HEK293T (cell line): ENCODE data around the gene NT5DC4.

Source experiments
- CTCF ChIA-PET: fragments of 350-600 bp; formaldehyde crosslinking; extraction: SDS; loops from one replicate; lab custom pipeline; 2021; ENCODE audit warnings: antibody characterized with exemption, inconsistent platforms; lab: Yijun Ruan, JAX
- POLR2A ChIA-PET: fragments of 350-600 bp; formaldehyde crosslinking; extraction: SDS; loops from one replicate; lab custom pipeline; 2020; ENCODE audit warnings: antibody characterized with exemption, inconsistent platforms; lab: Yijun Ruan, JAX
- DNase-seq: peaks from one replicate; pipeline ENCODE4 v3.0.0; 2012; ENCODE audit warnings: mixed read lengths; ENCODE audit errors: extremely low spot score
- ARNT ChIP-seq: fragments of 450-650 bp; IDR thresholded peaks from 2 replicates; pipeline ENCODE4 v1.6.1; 2017; ENCODE audit warnings: mild to moderate bottlenecking
- BHLHE40 ChIP-seq: fragments of 450-650 bp; IDR thresholded peaks from 2 replicates; pipeline ENCODE4 v1.6.1; 2016; ENCODE audit warnings: mild to moderate bottlenecking, moderate library complexity, borderline replicate concordance
- CTBP1 ChIP-seq: fragments of 450-650 bp; IDR thresholded peaks from 2 replicates; pipeline ENCODE4 v1.6.1; 2016; ENCODE audit warnings: borderline replicate concordance
- ELF4 ChIP-seq: fragments of 450-650 bp; IDR thresholded peaks from 2 replicates; pipeline ENCODE4 v1.6.1; 2017; ENCODE audit warnings: antibody characterized with exemption
- FOXA1 ChIP-seq: fragments of 450-650 bp; IDR thresholded peaks from 2 replicates; pipeline ENCODE4 v1.6.1; 2016; ENCODE audit warnings: mild to moderate bottlenecking
- FOXK2 ChIP-seq: fragments of 450-650 bp; IDR thresholded peaks from 2 replicates; pipeline ENCODE4 v1.6.1; 2016; ENCODE audit warnings: mild to moderate bottlenecking
- FOXM1 ChIP-seq: fragments of 450-650 bp; IDR thresholded peaks from 2 replicates; pipeline ENCODE4 v1.6.1; 2017; ENCODE audit warnings: mild to moderate bottlenecking, borderline replicate concordance
- HDGF ChIP-seq: fragments of 450-650 bp; IDR thresholded peaks from 2 replicates; pipeline ENCODE4 v1.6.1; 2017; ENCODE audit warnings: antibody characterized with exemption, borderline replicate concordance
- L3MBTL2 ChIP-seq: fragments of 450-650 bp; conservative IDR thresholded peaks from 2 replicates; pipeline ENCODE4 v1.6.1; 2016; ENCODE audit warnings: mild to moderate bottlenecking
- LEF1 ChIP-seq: fragments of 450-650 bp; IDR thresholded peaks from 2 replicates; pipeline ENCODE4 v1.6.1; 2017; ENCODE audit warnings: mild to moderate bottlenecking, borderline replicate concordance
- NFRKB ChIP-seq: fragments of 450-650 bp; IDR thresholded peaks from 2 replicates; pipeline ENCODE4 v1.6.1; 2016; ENCODE audit warnings: mild to moderate bottlenecking, moderate library complexity
- SP1 ChIP-seq: fragments of 450-650 bp; IDR thresholded peaks from 2 replicates; pipeline ENCODE4 v1.6.1; 2017
- SUZ12 ChIP-seq: fragments of 450-650 bp; IDR thresholded peaks from 2 replicates; pipeline ENCODE4 v1.6.1; 2016; ENCODE audit warnings: mild to moderate bottlenecking
- TARDBP ChIP-seq: fragments of 450-650 bp; IDR thresholded peaks from 2 replicates; pipeline ENCODE4 v1.6.1; 2016
- ZNF384 ChIP-seq: fragments of 450-650 bp; IDR thresholded peaks from 2 replicates; pipeline ENCODE4 v1.6.1; 2016
- TF ChIP-seq, protein P1 (sequence below): fragments of 450-650 bp; IDR thresholded peaks from 2 replicates; pipeline ENCODE4 v1.6.1; 2016

Gene NT5DC4

DNA sequence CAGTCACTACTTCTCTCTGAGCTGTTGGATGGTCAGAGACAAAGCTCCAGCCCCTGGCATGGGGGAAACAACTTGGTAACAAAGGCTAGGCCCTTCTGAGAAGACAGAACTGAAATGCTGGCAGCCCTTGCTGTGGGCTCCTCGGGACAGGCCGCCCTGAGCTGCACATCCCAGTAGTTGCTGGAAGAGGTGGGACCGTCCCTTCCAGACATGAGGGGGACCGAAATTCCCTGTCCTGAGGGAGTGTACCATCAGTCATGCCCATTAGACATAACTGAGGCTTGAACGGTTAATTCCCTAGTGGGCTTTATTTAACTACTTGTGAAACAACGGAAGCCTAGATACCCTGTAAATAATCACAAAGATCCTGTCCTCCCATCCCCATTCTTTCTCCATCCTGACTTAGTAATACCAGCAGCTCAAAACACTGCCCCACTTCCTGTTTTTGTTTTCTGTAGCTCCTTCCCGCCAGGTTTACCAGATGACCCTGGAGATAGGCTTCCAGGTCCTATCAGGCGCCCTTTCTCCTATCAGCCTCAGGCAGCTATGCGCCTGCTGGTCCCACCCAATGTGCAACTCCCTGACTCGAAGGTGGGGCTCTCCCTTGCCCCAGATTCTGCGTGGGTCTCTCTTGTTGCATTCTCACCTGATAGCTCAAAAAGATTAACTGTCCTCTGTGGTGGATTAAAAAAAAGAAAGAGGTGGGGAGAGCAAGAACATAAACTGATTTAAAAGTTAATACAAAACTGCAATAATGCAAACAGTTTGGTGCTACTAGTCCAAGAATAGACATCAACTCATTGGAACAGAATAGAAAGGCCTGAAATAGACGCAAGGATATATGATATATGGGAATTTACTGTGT is 37.0 kb upstream of the NT5DC4 start:
- TF ChIP-seq LEF1 (no peak), FOXA1 (no peak), BHLHE40 (no peak), SP1 (no peak), FOXM1 (no peak), L3MBTL2 (no peak), ARNT (no peak), SUZ12 (no peak), ELF4 (no peak), TARDBP (no peak), CTBP1 (no peak), FOXK2 (no peak), HDGF (no peak)
- TF ChIP-seq, protein P1, sequence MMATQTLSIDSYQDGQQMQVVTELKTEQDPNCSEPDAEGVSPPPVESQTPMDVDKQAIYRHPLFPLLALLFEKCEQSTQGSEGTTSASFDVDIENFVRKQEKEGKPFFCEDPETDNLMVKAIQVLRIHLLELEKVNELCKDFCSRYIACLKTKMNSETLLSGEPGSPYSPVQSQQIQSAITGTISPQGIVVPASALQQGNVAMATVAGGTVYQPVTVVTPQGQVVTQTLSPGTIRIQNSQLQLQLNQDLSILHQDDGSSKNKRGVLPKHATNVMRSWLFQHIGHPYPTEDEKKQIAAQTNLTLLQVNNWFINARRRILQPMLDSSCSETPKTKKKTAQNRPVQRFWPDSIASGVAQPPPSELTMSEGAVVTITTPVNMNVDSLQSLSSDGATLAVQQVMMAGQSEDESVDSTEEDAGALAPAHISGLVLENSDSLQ: no peak
- no peak for DNase-seq
- ChIA-PET POLR2A (interaction anchor here (0.6 to 1.3 kb wide), 4 partner anchors 9 to 100 kb away, joined by 3 to 7 read pairs (median 3); partner anchors contain the start of gene CHCHD5), CTCF (interaction anchor here (0.9 kb wide), 1 partner anchor 9 kb away, joined by 3 read pairs; no protein-coding TSS in a partner anchor)

DNA sequence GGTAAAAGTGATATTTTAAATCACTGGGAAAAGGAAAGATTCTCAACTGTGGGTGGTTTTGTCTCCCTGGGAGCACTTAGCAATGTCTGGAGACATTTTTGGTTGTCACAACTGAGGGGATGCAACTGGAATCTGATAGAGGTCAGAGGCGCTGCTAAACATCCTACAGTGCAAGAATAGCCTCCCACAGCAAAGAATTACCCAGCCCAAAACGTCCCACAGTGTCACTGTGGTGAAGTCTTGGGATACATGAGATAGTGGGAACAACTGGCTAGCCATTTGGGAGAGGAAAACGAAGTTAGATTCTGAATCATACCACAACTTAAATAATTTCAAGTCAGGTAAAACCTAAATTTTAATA is 36.4 kb upstream of the NT5DC4 start:
- ChIA-PET POLR2A (interaction anchor here (1.3 kb wide), 1 partner anchor 100 kb away, joined by 7 read pairs; the partner anchor contains the start of gene CHCHD5), CTCF (interaction anchor here (1.0 kb wide), 1 partner anchor 20 kb away, joined by 4 read pairs; no protein-coding TSS in a partner anchor)
- TF ChIP-seq FOXM1: no peak
- TF ChIP-seq TARDBP: no peak
- TF ChIP-seq HDGF: no peak
- TF ChIP-seq, protein P1: no peak
- no peak for TF ChIP-seq FOXA1
- no peak for TF ChIP-seq ELF4
- DNase-seq: no peak

DNA sequence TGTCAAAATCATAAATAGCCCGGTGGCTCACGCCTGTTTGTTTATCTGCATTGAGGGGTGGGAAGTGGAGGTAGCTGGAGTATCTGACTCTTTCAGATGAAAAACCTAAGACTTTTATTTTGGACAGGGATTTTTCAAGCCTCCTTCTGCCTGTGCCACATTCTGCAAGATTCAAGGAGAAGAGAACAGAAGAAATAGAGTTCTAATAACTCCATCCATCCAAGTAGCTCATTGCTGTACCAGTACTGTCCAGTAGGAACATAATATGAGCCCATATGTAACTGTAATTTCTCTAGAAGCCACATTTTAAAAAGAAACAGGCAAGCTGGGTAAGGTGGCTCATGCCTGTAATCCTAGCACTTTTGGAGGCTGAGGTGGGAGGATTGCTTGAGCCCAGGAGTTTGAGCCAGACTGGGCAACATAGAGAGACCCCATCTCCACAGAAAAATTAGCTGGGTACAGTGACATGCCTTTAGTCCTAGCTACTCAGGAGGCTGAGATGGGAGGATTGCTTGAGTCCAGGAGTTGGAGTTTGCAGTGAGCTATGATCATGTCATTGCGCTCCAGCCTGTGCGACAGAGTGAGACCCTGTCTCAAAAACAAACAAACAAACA is 35.4 kb upstream of the NT5DC4 start:
- no peak for TF ChIP-seq ZNF384
- TF ChIP-seq LEF1: no peak
- TF ChIP-seq FOXA1: no peak
- TF ChIP-seq CTBP1: no peak
- TF ChIP-seq ELF4: no peak
- TF ChIP-seq, protein P1: no peak
- no peak for TF ChIP-seq FOXM1
- TF ChIP-seq BHLHE40: no peak
- no peak for TF ChIP-seq L3MBTL2
- TF ChIP-seq SP1: no peak
- no peak for TF ChIP-seq HDGF
- no peak for TF ChIP-seq NFRKB
- TF ChIP-seq SUZ12: no peak
- no peak for TF ChIP-seq TARDBP
- no peak for TF ChIP-seq ARNT
- TF ChIP-seq FOXK2: no peak
- ChIA-PET POLR2A (interaction anchor here (1.1 kb wide), 1 partner anchor 21 kb away, joined by 3 read pairs; no protein-coding TSS in a partner anchor), CTCF (interaction anchor here (0.6 to 1.2 kb wide), 9 partner anchors 8 to 512 kb away, joined by 3 to 5 read pairs (median 3); no protein-coding TSS in a partner anchor)
- no peak for DNase-seq

DNA sequence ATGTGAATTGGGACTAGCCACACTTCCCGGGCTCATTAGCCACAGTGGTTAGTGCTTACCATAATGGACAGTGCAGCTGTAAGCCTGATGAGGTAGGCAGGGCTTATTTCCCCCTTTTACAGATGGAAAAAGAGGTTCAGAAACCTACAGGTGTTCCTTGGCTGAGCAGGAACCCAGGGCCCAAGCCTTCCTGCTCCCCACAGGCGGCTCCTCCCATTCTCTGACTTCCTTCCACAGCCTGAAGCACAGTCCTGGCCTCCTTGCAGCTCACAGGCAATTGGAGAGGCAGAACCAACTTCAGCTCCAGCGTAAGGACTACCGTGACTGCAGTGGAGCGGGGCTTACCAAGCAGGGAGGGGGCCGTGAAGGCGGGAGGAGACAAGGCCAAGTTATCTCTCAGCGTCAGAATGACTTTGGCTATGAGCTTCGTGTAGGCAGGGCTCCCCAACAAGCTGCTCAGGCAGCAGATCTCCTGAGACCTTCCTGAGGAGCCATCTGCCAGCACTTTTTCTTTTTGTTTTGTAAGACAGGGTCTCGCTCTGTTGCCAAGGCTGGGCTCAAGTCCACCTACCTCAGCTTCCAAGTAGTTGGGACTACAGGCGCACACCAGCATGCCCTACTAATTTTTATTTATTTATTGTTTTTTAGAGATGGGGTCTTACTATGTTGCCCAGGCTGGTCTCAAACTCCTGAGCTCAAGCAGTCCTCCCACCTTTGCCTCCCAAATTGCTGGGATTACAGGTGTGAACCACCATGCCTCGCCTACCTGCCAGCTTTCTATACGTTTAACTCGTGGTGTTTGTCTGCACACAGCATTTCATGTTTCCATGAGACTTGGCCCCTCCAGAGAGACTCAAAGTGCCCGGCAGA is 34.2 kb upstream of the NT5DC4 start:
- TF ChIP-seq NFRKB (no peak), SP1 (no peak), FOXA1 (no peak), ELF4 (no peak), LEF1 (no peak), CTBP1 (no peak), HDGF (no peak), FOXM1 (no peak), L3MBTL2 (no peak), ARNT (no peak), SUZ12 (no peak), FOXK2 (no peak), ZNF384 (no peak), TARDBP (no peak), BHLHE40 (no peak)
- TF ChIP-seq, protein P1: no peak
- ChIA-PET CTCF (interaction anchor here (0.6 kb wide), 1 partner anchor 63 kb away, joined by 3 read pairs; no protein-coding TSS in a partner anchor), POLR2A (interaction anchor here (1.9 kb wide), 1 partner anchor 40 kb away, joined by 5 read pairs; the partner anchor contains the start of gene SLC20A1)
- no peak for DNase-seq
